ENCODE data around the gene HSD17B8.

DNA sequence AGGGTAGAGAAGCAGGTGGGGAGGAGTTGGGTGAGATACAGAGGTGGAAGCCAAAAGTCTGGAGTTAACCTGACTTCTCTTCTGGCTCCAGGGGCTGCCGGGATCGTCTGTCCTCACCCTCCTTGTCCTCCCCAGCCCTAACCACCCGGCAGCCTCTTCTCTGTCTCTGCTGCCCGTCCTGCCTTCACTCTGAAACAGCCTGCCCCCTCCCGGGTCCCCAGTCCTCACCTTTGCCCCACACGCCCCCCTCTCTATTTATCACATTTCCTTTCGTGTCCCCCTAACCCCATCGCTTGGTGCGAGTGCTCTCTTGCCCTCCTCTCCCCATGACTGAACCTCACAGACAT, 9.5 kb downstream of the HSD17B8 start:
- TF ChIP-seq POLR2A (IDR thresholded peaks at IDR 0.05) (no peak), CTCF (IDR thresholded peaks at IDR 0.05 in 8 of 11, conservative IDR thresholded peaks at IDR 0.05 in 3 of 11) (no peak)

Data from spleen (tissue), 7 donors.